NCI-H748 treated with DMSO at 0.1 percent for 48 hours (cell line): ENCODE measurements around the gene RNF183.
"Not testable (repeated sequence)": the region's sequence is repeated elsewhere in the genome, so short reads cannot be mapped to it uniquely, and the experiment has no call there.

Experiments used
- DNase-seq: peaks from one replicate; lab custom pipeline; 2025; lab: John Stamatoyannopoulos, UW

The RNF183 gene

GRCh38 chr9:113316030-113316429 is 12.9 kb upstream of the RNF183 start:
- no peak for DNase-seq

GRCh38 chr9:113315231-113315630 is 12.1 kb upstream of the RNF183 start:
- DNase-seq = no peak

- DNase-seq = no peak
Measured at GRCh38 chr9:113313261-113313660, 10.1 kb upstream of the RNF183 start.

- DNase-seq = no peak
Measured at GRCh38 chr9:113311961-113312360, 8.8 kb upstream of the RNF183 start.

- DNase-seq = no peak
Measured at GRCh38 chr9:113310538-113310937, 7.4 kb upstream of the RNF183 start.

- no peak for DNase-seq
Measured at GRCh38 chr9:113309204-113309813, 6.1 kb upstream of the RNF183 start.

GRCh38 chr9:113307396-113307975 is 4.3 kb upstream of the RNF183 start:
- DNase-seq = no peak

- no peak for DNase-seq
Measured at GRCh38 chr9:113306566-113306965, 3.4 kb upstream of the RNF183 start.

GRCh38 chr9:113301548-113301947 is 1.6 kb downstream of the RNF183 start:
- DNase-seq = no peak

GRCh38 chr9:113299800-113300292 is 3.3 kb downstream of the RNF183 start:
- no peak for DNase-seq

GRCh38 chr9:113298924-113299770 is 4.0 kb downstream of the RNF183 start:
- peak; percentile 65 for DNase-seq

GRCh38 chr9:113298311-113298710 is 4.9 kb downstream of the RNF183 start:
- DNase-seq = no peak

GRCh38 chr9:113296796-113297558 is 6.2 kb downstream of the RNF183 start:
- no peak for DNase-seq

- not testable (repeated sequence) for DNase-seq
Measured at GRCh38 chr9:113296247-113296646, 6.9 kb downstream of the RNF183 start.

GRCh38 chr9:113293285-113293878 is 9.8 kb downstream of the RNF183 start:
- DNase-seq = no peak

- no peak for DNase-seq
Measured at GRCh38 chr9:113290052-113290607, 13.0 kb downstream of the RNF183 start.

GRCh38 chr9:113289091-113289490 is 14.1 kb downstream of the RNF183 start:
- DNase-seq = no peak

- DNase-seq = no peak
Measured at GRCh38 chr9:113281356-113281755, 21.8 kb downstream of the RNF183 start.

- DNase-seq = no peak
Measured at GRCh38 chr9:113278840-113279239, 24.3 kb downstream of the RNF183 start.

GRCh38 chr9:113275157-113276131 is 27.7 kb downstream of the RNF183 start, which contains the start of the genes CDC26 and PRPF4:
Gene CDC26 (minus strand): TSS chr9:113275572. CDS start chr9:113272507, 3,065 bp downstream.
Gene PRPF4 (plus strand): TSS chr9:113275658. CDS start chr9:113275744, 86 bp downstream.
- peak; percentile 99 for DNase-seq
